ENCODE data around the gene CLDN11. TPM values are rescaled to one million over a fixed set of nuclear protein-coding genes. Genes with fewer than 3 reads are reported as not detected.
A peak's percentile ranks its signal among the peaks of the same experiment; 100 is the strongest.

The CLDN11 gene
- polyA plus RNA-seq, 3 donors: 0.11 TPM; not detected in 2

DNA sequence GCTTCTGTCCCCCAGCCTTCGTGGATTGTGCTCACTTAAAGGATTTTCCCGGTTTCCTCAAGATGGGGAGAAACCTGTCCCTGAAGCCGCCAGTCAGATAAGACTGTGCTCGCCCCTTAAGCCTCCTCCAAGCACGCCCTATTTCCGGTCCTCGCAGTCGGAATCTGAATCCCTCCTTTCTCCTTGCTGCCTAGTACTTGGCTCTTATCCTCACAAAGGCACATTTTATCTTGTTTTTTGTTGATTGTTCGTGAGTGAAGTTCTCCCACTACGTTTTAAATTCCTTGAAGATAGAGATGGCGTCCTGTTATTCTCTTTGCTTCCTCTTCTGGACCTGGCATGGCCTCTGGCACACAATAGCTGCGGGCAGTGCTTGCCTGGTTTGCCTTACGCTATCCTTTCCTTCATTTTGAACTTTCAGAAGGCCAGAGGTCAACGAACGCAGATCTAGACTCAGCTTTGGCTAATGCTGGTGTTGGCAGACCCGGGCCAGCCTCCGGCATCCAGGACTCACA is 1.7 kb downstream of the CLDN11 start:
- H2AFZ ChIP-seq (ENCODE audit: insufficient read depth, low read depth, low read length, poor library complexity, severe bottlenecking): no peak overlapping the region
- peak overlapping the region in 1 of 2 donors; percentile 79 for H3K4me3 Mint-ChIP-seq

DNA sequence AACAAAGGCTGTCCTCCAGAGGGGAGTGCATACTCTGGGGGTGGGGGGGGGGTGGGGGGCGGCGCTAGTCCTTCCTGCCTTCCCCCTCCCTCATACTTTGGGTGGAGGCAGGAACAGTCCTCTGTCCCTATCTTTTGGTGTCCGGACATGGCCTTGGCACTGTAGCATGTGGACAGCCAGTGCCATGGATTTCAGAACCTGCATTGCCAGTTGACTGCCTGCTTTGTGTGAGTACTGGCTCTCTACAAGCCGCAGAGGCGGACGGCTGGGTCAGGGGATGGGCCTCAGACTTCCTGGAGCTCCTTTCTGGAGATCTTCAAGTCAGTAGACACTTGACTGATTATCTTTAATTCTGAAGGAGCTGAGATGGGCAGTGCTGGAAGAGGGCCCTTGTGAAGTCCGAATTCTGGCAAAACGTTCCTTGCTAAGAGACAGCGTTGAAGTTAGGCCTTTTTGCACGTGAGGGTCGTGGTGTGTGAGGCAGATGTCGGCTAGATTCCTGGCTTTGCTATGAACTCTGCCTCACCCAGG is 2.5 kb downstream of the CLDN11 start:
- H3K27ac Mint-ChIP-seq: no peak overlapping the region

More for the DNA sequence above, 1.7 kb downstream of the CLDN11 start:
- TF ChIP-seq, protein P1, sequence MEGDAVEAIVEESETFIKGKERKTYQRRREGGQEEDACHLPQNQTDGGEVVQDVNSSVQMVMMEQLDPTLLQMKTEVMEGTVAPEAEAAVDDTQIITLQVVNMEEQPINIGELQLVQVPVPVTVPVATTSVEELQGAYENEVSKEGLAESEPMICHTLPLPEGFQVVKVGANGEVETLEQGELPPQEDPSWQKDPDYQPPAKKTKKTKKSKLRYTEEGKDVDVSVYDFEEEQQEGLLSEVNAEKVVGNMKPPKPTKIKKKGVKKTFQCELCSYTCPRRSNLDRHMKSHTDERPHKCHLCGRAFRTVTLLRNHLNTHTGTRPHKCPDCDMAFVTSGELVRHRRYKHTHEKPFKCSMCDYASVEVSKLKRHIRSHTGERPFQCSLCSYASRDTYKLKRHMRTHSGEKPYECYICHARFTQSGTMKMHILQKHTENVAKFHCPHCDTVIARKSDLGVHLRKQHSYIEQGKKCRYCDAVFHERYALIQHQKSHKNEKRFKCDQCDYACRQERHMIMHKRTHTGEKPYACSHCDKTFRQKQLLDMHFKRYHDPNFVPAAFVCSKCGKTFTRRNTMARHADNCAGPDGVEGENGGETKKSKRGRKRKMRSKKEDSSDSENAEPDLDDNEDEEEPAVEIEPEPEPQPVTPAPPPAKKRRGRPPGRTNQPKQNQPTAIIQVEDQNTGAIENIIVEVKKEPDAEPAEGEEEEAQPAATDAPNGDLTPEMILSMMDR (IDR thresholded peaks at IDR 0.05): no peak
- Histone ChIP-seq H3K79me2 (ENCODE audit: insufficient read depth, low read length) (no peaks in the 10 kb centered on the region), H4K20me1 (ENCODE audit: insufficient read depth, low read length) (no peaks in the 10 kb centered on the region), H3K4me3 (replicated peaks in 1 of 3; ENCODE audit: low read depth in 2 of 3, low read length in 3 of 3) (no peak overlapping the region), H3K9me3 (replicated peaks in 1 of 2; ENCODE audit: control insufficient read depth in 1 of 2, insufficient read depth in 1 of 2, low read length in 2 of 2) (peaks cover 0 to 27% of the 10 kb centered on the region in 2 donors), H3K4me1 (ENCODE audit: control insufficient read depth in 1 of 2, insufficient read depth in 2 of 2, low read length in 2 of 2) (peaks cover 8 to 16% of the 10 kb centered on the region in 2 donors), H3K9ac (ENCODE audit: insufficient read depth, low read length, poor library complexity, severe bottlenecking) (no peak overlapping the region), H3K27ac (ENCODE audit: low read depth in 1 of 2, low read length in 2 of 2) (no peak overlapping the region), H3K36me3 (replicated peaks in 1 of 2; ENCODE audit: control insufficient read depth in 1 of 2, insufficient read depth in 2 of 2, low read length in 2 of 2) (no peaks in the 10 kb centered on the region), H3K27me3 (ENCODE audit: control insufficient read depth in 2 of 2, insufficient read depth in 2 of 2, low read length in 2 of 2) (peaks cover 35 to 53% of the 10 kb centered on the region in 2 donors), H3K4me2 (replicated peaks; ENCODE audit: extremely low read depth, low read length, poor library complexity, severe bottlenecking) (no peak overlapping the region)
- Mint-ChIP-seq H3K27me3 (ENCODE audit: low read depth in 3 of 3) (peaks cover 44 to 66% (median 47%) of the 10 kb centered on the region in 3 donors), H3K4me1 (peaks cover 13% of the 10 kb centered on the region), H3K36me3 (peaks cover 3 to 4% of the 10 kb centered on the region in 2 donors), H3K9me3 (peaks cover 0 to 11% (median 3%) of the 10 kb centered on the region in 7 donors), H3K27ac (no peak overlapping the region)
- 50% methylated on average over 6 of the region's 17 CpGs for WGBS (ENCODE audit: insufficient coverage)
- no peak for DNase-seq
- intact Hi-C loops (cut with micrococcal nuclease): no loop called here

More for the DNA sequence above, 2.5 kb downstream of the CLDN11 start:
- H3K9me3 Mint-ChIP-seq: peaks cover 0 to 11% (median 3%) of the 10 kb centered on the region in 7 donors
- Histone ChIP-seq H3K4me3 (replicated peaks in 1 of 3; ENCODE audit: low read depth in 2 of 3, low read length in 3 of 3) (no peak overlapping the region), H3K4me2 (replicated peaks; ENCODE audit: extremely low read depth, low read length, poor library complexity, severe bottlenecking) (no peak overlapping the region), H3K79me2 (ENCODE audit: insufficient read depth, low read length) (no peaks in the 10 kb centered on the region), H4K20me1 (ENCODE audit: insufficient read depth, low read length) (no peaks in the 10 kb centered on the region), H3K9me3 (replicated peaks in 1 of 2; ENCODE audit: control insufficient read depth in 1 of 2, insufficient read depth in 1 of 2, low read length in 2 of 2) (peaks cover 0 to 27% of the 10 kb centered on the region in 2 donors), H3K4me1 (ENCODE audit: control insufficient read depth in 1 of 2, insufficient read depth in 2 of 2, low read length in 2 of 2) (peaks cover 8 to 16% of the 10 kb centered on the region in 2 donors), H3K27ac (ENCODE audit: low read depth in 1 of 2, low read length in 2 of 2) (no peak overlapping the region), H3K36me3 (replicated peaks in 1 of 2; ENCODE audit: control insufficient read depth in 1 of 2, insufficient read depth in 2 of 2, low read length in 2 of 2) (no peaks in the 10 kb centered on the region), H3K9ac (ENCODE audit: insufficient read depth, low read length, poor library complexity, severe bottlenecking) (no peak overlapping the region), H2AFZ (ENCODE audit: insufficient read depth, low read depth, low read length, poor library complexity, severe bottlenecking) (no peak overlapping the region), H3K27me3 (ENCODE audit: control insufficient read depth in 2 of 2, insufficient read depth in 2 of 2, low read length in 2 of 2) (peaks cover 35 to 50% of the 10 kb centered on the region in 2 donors)
- H3K36me3 Mint-ChIP-seq: peaks cover 3 to 4% of the 10 kb centered on the region in 2 donors
- TF ChIP-seq, protein P1 (IDR thresholded peaks at IDR 0.05): no peak
- H3K4me1 Mint-ChIP-seq: peaks cover 13% of the 10 kb centered on the region
- no peak for DNase-seq
- peaks cover 41 to 60% (median 47%) of the 10 kb centered on the region in 3 donors for H3K27me3 Mint-ChIP-seq (ENCODE audit: low read depth in 3 of 3)
- peak overlapping the region in 1 of 2 donors; percentile 52 for H3K4me3 Mint-ChIP-seq
- 90% methylated on average over 4 of the region's 12 CpGs for WGBS (ENCODE audit: insufficient coverage)
- intact Hi-C loops (cut with micrococcal nuclease): no loop called here
